ENCODE data around the gene VOPP1.

GRCh38 chr7:55504967-55505658 is 67.2 kb downstream of the VOPP1 start:
- TF ChIP-seq, protein P1, sequence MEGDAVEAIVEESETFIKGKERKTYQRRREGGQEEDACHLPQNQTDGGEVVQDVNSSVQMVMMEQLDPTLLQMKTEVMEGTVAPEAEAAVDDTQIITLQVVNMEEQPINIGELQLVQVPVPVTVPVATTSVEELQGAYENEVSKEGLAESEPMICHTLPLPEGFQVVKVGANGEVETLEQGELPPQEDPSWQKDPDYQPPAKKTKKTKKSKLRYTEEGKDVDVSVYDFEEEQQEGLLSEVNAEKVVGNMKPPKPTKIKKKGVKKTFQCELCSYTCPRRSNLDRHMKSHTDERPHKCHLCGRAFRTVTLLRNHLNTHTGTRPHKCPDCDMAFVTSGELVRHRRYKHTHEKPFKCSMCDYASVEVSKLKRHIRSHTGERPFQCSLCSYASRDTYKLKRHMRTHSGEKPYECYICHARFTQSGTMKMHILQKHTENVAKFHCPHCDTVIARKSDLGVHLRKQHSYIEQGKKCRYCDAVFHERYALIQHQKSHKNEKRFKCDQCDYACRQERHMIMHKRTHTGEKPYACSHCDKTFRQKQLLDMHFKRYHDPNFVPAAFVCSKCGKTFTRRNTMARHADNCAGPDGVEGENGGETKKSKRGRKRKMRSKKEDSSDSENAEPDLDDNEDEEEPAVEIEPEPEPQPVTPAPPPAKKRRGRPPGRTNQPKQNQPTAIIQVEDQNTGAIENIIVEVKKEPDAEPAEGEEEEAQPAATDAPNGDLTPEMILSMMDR (IDR thresholded peaks at IDR 0.05; ENCODE audit: low read length) = no peak
- TF ChIP-seq EZH2 (optimal IDR thresholded peaks at IDR 0.05; ENCODE audit: low read depth, low read length) = no peak
